Bronchial epithelial cell (primary cell): ENCODE data around the gene RAP2A. TPM values are rescaled to one million over a fixed set of nuclear protein-coding genes. Genes with fewer than 3 reads are reported as not detected.

Experiments used
- DNase-seq: peaks from one replicate; pipeline ENCODE4 v3.0.0-alpha.2; 2010; ENCODE audit warnings: low read depth
- FAIRE-seq: peaks from 2 replicates; lab custom pipeline; 2011; peaks lifted over from hg19 to GRCh38; lab: Jason Lieb, UNC
- H3K27me3 ChIP-seq: 2 replicates; pipeline ENCODE4 v1.5.1; 2011; ENCODE audit warnings: low read length; ENCODE audit not compliant: control insufficient read depth, insufficient read depth
- H3K36me3 ChIP-seq: 2 replicates; pipeline ENCODE4 v1.5.1; 2011; ENCODE audit warnings: low read length; ENCODE audit not compliant: control insufficient read depth, insufficient read depth
- H3K4me3 ChIP-seq: 2 replicates; pipeline ENCODE4 v1.5.1; 2011; ENCODE audit warnings: mild to moderate bottlenecking, low read depth, low read length, control low read depth
- total RNA-seq: library from RNA; depleted of rRNA; stranded (reverse); fragments of >200 nt; gene quantifications from 2 replicates; pipeline ENCODE4 v1.2.1, GENCODE V29; 2014
- TF ChIP-seq, protein P1 (sequence below): IDR thresholded peaks from 2 replicates; pipeline ENCODE4 v1.5.1; 2011; ENCODE audit warnings: mild to moderate bottlenecking, moderate library complexity, low read length, control low read depth, inconsistent platforms; ENCODE audit not compliant: insufficient read depth, severe bottlenecking

The RAP2A gene
- total RNA-seq, 1 donor from 2014 or later: 47.7 TPM

DNA sequence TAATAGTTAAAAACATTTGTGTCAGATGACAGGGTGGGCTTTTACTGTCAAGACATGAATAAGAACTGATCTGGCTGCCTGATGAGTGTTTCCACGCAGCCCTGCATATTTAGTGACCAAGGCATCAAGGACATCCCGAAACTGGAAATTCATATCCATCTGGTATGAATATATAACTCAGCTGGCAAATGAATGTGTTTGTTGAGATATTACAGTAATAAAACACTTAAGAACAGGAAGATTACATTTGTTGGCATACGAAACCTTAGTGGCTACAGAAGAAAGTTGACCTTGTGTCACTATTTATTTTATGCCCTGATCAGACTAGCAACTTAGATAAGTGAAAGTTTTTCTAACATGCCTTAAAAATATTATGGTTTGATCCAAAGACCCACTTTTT lies 32.8 kb downstream of the RAP2A start:
- peaks cover 1% of the 10 kb centered on the region for H3K36me3 ChIP-seq
- TF ChIP-seq, protein P1, sequence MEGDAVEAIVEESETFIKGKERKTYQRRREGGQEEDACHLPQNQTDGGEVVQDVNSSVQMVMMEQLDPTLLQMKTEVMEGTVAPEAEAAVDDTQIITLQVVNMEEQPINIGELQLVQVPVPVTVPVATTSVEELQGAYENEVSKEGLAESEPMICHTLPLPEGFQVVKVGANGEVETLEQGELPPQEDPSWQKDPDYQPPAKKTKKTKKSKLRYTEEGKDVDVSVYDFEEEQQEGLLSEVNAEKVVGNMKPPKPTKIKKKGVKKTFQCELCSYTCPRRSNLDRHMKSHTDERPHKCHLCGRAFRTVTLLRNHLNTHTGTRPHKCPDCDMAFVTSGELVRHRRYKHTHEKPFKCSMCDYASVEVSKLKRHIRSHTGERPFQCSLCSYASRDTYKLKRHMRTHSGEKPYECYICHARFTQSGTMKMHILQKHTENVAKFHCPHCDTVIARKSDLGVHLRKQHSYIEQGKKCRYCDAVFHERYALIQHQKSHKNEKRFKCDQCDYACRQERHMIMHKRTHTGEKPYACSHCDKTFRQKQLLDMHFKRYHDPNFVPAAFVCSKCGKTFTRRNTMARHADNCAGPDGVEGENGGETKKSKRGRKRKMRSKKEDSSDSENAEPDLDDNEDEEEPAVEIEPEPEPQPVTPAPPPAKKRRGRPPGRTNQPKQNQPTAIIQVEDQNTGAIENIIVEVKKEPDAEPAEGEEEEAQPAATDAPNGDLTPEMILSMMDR: no peak
- FAIRE-seq: no peak
- no peaks in the 10 kb centered on the region for H3K27me3 ChIP-seq
- no peak for DNase-seq
- no peak overlapping the region for H3K4me3 ChIP-seq

DNA sequence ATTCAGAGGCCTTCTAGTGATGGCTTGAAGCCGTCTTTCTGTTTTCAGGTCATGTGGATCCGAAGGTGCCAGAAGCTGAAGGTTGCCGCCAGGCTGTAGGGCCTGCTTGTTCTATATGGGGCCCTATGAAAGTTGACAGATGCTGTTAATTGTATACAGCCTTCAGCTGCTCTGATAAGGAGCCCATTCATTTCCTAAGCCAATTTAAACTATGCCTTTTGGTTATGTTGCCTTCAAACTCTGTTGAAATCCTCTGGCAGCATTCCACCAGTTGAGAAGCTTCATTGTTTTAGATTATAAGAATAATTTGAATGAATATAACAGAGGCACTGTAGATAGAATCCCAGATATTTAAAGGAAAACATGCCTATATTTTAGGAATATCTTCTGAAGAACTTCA lies 34.4 kb downstream of the RAP2A start:
- TF ChIP-seq, protein P1: no peak
- peaks cover 1% of the 10 kb centered on the region for H3K36me3 ChIP-seq
- DNase-seq (no peak), FAIRE-seq (no peak)
- no peak overlapping the region for H3K4me3 ChIP-seq
- no peaks in the 10 kb centered on the region for H3K27me3 ChIP-seq

DNA sequence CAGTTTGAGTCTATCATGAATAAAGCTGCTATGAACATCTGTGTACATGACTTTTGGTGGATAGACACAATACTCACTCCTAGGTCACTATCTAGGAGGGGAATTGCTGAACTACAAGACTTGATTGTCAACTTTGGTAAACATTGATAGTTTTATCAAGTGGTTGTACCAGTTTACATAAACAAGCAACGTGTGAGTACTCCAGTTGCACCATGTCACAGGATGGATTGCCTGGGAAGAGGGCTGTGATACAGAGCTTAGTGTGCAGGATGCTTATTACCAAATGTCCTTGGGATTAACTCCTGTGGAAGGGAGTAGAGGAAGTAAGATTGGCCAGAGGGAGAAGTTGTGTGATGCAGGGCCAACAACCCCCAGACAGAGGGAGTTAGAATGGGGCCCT lies 37.7 kb downstream of the RAP2A start:
- DNase-seq: no peak
- FAIRE-seq: no peak
- H3K27me3 ChIP-seq: no peaks in the 10 kb centered on the region
- TF ChIP-seq, protein P1: no peak
- no peaks in the 10 kb centered on the region for H3K36me3 ChIP-seq
- no peak overlapping the region for H3K4me3 ChIP-seq

DNA sequence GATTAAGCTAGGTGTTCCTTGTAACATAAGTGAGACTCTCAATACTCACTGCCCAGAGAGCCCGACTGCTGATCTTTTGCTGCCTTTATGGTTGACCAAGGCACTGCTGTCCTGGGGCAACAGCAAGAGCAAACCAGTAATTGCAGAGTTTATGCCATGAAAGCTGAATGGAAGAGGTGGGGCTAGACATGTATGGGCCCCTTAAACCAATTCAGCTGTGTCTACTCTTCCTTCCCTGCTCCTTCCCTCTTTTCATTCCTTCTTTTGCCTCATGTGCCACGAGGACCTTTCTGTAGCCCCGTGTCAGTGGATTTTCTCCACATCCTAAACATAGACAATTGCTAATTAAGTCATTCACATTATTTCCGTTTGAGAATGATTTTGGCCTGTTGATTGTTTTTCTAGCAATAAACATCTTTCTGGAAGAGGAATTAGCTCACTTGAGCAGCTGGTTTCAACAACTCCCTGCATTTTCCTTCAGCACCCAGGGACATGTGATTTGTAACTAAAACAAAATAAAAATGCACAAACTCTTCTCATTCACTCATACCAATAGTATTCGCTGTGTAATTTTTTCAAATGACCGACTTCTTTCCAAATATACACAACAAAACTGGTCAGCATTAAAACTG lies 40.5 kb downstream of the RAP2A start:
- FAIRE-seq: no peak

DNA sequence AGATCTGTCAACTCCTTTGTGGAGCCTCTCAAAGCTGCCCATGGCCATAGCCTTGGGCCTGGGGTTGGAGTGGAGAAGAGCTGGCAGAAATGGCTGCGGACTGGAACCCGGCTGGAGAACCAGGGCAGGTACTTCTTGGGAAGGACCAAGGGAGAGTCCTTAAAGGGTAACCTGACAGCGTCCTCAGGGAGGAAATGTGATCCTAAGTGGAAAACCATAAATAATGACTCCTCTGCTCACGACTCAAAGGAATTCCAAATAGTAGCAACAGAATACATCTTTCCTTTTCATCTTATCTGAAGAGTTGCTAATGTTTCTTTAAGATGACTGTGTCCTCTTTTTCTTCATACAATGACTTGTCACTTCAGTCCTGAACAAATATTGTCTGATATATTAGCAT lies 41.0 kb downstream of the RAP2A start:
- FAIRE-seq: no peak

More for the DNA sequence above, 40.5 kb downstream of the RAP2A start:
- DNase-seq: no peak
- Histone ChIP-seq H3K27me3 (no peaks in the 10 kb centered on the region), H3K36me3 (no peaks in the 10 kb centered on the region), H3K4me3 (no peak overlapping the region)
- TF ChIP-seq, protein P1: no peak

DNA sequence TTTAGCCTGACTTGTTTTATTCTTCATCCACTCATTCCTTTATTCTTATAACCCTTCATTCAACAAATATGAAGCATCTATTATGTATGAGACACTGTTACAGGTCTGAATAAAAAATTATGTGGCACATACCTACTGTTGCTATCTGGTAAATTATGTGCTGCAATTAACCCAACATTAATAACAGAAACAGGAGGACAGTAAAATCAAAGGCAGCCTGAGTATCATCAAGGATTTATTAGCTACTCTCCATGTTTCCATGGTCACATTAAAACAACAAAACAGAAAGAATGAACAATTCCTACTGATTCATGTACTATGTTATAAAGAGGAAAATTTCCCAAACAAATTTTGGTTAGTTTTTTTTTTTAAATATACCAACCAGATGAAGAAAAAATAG lies 43.9 kb downstream of the RAP2A start:
- DNase-seq (no peak), FAIRE-seq (no peak)
- no peak overlapping the region for H3K4me3 ChIP-seq
- no peaks in the 10 kb centered on the region for H3K36me3 ChIP-seq
- TF ChIP-seq, protein P1: no peak
- no peaks in the 10 kb centered on the region for H3K27me3 ChIP-seq

More for the DNA sequence above, 41.0 kb downstream of the RAP2A start:
- TF ChIP-seq, protein P1: no peak
- Histone ChIP-seq H3K36me3 (no peaks in the 10 kb centered on the region), H3K27me3 (no peaks in the 10 kb centered on the region), H3K4me3 (no peak overlapping the region)
- DNase-seq: no peak
